GM23248 (cell line): Measurements from ENCODE around the gene FOXN3.
"Not testable (repeated sequence)": the region's sequence is repeated elsewhere in the genome, so short reads cannot be mapped to it uniquely, and the experiment has no call there.

Experiments
- EZH2 ChIP-seq: fragments of 200-600 bp; sonication (generic); IDR thresholded peaks from 2 replicates; pipeline ENCODE4 v1.6.1; 2018; ENCODE audit warnings: antibody characterized with exemption, mild to moderate bottlenecking; ENCODE audit not compliant: insufficient read depth, poor library complexity, severe bottlenecking
- EZH2phosphoT487 ChIP-seq: fragments of 200-600 bp; sonication (generic); IDR thresholded peaks from 2 replicates; pipeline ENCODE4 v1.6.1; 2018; ENCODE audit warnings: antibody characterized with exemption, moderate library complexity, mild to moderate bottlenecking, low read depth; ENCODE audit not compliant: insufficient read depth

DNA sequence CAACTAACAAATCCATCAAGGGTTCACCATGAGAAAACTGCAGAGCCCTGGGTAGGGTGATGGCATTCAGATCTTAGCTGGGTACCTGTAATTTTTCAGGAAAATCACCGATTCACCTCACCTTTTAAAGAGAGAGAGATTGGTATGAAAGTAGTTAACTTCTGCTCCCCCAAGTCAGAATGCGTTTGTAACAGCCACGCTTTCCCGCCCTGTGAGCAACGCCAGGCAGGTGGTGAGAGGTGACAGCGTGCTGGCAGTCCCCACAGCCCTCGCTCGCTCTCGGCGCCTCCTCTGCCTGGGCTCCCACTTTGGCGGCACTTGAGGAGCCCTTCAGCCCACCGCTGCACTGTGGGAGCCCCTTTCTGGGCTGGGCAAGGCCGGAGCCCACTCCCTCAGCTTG lies 305.8 kb downstream of the FOXN3 start:
- TF ChIP-seq EZH2, EZH2phosphoT487: not testable (repeated sequence)
